Lung microvascular endothelial cell (primary cell): ENCODE data around the gene CDCA4. TPM values are rescaled to one million over a fixed set of nuclear protein-coding genes. Genes with fewer than 3 reads are reported as not detected.
"Not testable (repeated sequence)": the region's sequence is repeated elsewhere in the genome, so short reads cannot be mapped to it uniquely, and the experiment has no call there.

Experiments used
- DNase-seq, 2 donors: peaks; one replicate each; pipeline versions ENCODE4 v3.0.0 to v3.0.0-alpha.2; 2010; ENCODE audit warnings: low read depth in 2 of 2
- total RNA-seq: library from RNA; depleted of rRNA; stranded (reverse); fragments of >200 nt; gene quantifications from 2 replicates; pipeline ENCODE4 v1.2.1, GENCODE V29; 2014

Gene CDCA4
- total RNA-seq, 1 donor from 2014 or later, result 16.3 TPM

GRCh38 chr14:105034315-105035039, 13.6 kb upstream of the CDCA4 start:
- DNase-seq, result no peak

GRCh38 chr14:105033412-105033900, 12.6 kb upstream of the CDCA4 start:
- not testable (repeated sequence) for DNase-seq

GRCh38 chr14:105032451-105032901, 11.6 kb upstream of the CDCA4 start:
- DNase-seq, result not testable (repeated sequence)

GRCh38 chr14:105030836-105031396, 10.0 kb upstream of the CDCA4 start:
- DNase-seq, result no peak

- DNase-seq, result no peak
These were observed 9.3 kb upstream of the CDCA4 start for GRCh38 chr14:105030194-105030593.

- no peak for DNase-seq
These were observed 8.5 kb upstream of the CDCA4 start for GRCh38 chr14:105029402-105029801.

GRCh38 chr14:105028251-105028927, 7.5 kb upstream of the CDCA4 start:
- no peak for DNase-seq

- not testable (repeated sequence) for DNase-seq
These were observed 6.8 kb upstream of the CDCA4 start for GRCh38 chr14:105027718-105028117.

- DNase-seq, result peak; percentile 35 to 36
These were observed 6.1 kb upstream of the CDCA4 start for GRCh38 chr14:105026802-105027563.

GRCh38 chr14:105026033-105026785, 5.3 kb upstream of the CDCA4 start:
- DNase-seq, result peak; percentile 70 to 95

- no peak for DNase-seq
These were observed 4.5 kb upstream of the CDCA4 start for GRCh38 chr14:105025429-105025828.

GRCh38 chr14:105023791-105024480, 3.1 kb upstream of the CDCA4 start:
- DNase-seq, result peak in 1 of 2 donors; percentile 39

GRCh38 chr14:105023144-105023543, 2.3 kb upstream of the CDCA4 start:
- DNase-seq, result peak; percentile 35 to 87

GRCh38 chr14:105022276-105022670, 1.4 kb upstream of the CDCA4 start:
- no peak for DNase-seq

- DNase-seq, result peak; percentile 40 to 55
These were observed 883 bp upstream of the CDCA4 start for GRCh38 chr14:105021656-105022275.

GRCh38 chr14:105019861-105020814, 745 bp downstream of the CDCA4 start:
- DNase-seq, result peak; percentile 61 to 65

- no peak for DNase-seq
These were observed 2.5 kb downstream of the CDCA4 start for GRCh38 chr14:105018414-105018813.

GRCh38 chr14:105015905-105016304, 5.0 kb downstream of the CDCA4 start:
- DNase-seq, result no peak

GRCh38 chr14:105015242-105015641, 5.6 kb downstream of the CDCA4 start:
- peak; percentile 47 to 71 for DNase-seq
